DND-41 (cell line): ENCODE results near the gene BCAS3.

Experiments used
- CTCF ChIP-seq: IDR thresholded peaks from 2 replicates; pipeline ENCODE4 v1.5.1; 2012; ENCODE audit warnings: borderline replicate concordance, low read length, moderate library complexity, mild to moderate bottlenecking; ENCODE audit not compliant: poor library complexity, severe bottlenecking; ENCODE audit errors: extremely low read depth
- EZH2 ChIP-seq: IDR thresholded peaks from 3 replicates; pipeline ENCODE4 v1.6.1; 2012; ENCODE audit warnings: borderline replicate concordance, low read depth, mild to moderate bottlenecking, moderate library complexity, low read length, inconsistent platforms; ENCODE audit not compliant: severe bottlenecking

GRCh38 chr17:61159221-61159814, 481.7 kb downstream of the BCAS3 start:
- no peak for TF ChIP-seq CTCF
- no peak for TF ChIP-seq EZH2
